Measurements from ENCODE around the gene NECTIN4. TPM values are rescaled to one million over a fixed set of nuclear protein-coding genes. Genes with fewer than 3 reads are reported as not detected.

The NECTIN4 gene
- total RNA-seq, 2 experiments from 2014 or later: not detected

DNA sequence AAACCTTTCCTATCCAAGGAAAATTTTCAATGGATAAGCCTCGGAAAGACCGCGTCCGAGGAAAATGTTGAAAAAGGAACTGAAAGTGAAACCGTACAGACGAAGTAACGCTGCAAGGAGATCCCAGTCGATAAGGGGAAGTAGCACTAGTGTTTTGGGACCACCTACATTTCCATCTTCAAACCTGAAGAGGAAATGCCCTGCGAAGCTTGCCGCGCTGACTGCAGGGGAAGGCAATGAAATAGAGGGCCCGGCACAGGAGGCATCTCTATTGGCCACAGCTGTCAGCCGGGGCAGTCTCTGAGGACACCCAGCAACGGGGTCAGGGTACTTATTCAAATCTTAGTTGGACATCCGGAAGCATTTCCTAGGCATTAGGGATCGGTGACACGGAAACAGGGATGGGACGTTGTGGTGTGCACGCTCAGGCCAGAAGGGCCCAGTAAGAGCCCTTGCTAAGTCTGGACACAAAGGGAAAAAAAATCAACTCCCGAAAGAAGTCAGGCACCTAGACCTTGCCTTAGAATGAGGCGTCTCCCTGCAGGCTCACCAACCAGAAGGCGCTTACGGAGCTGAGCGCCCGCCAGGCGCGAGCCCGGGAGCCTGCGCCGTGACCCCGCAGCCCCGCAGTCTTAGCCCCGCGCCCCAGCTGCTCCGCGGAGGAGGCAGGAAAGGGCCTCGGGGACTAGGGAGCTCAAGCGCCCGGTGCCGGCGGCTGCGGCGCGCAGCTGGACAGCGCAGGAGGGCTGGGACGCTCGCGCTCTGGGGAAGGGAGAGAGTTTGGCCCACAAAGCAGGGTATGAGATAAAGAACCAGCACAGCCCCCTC, 44.2 kb downstream of the NECTIN4 start:
- Histone ChIP-seq H3K9me3 (ENCODE audit: low read length) (no peaks in the 10 kb centered on the region), H3K36me3 (ENCODE audit: insufficient read depth, low read length) (peaks cover 65% of the 10 kb centered on the region)
- CTCF ChIA-PET (ENCODE audit: unreplicated experiment): interaction anchor here (1.0 to 1.8 kb wide), 2 partner anchors 10 to 23 kb away, joined by 3 to 6 read pairs; no protein-coding TSS in a partner anchor

DNA sequence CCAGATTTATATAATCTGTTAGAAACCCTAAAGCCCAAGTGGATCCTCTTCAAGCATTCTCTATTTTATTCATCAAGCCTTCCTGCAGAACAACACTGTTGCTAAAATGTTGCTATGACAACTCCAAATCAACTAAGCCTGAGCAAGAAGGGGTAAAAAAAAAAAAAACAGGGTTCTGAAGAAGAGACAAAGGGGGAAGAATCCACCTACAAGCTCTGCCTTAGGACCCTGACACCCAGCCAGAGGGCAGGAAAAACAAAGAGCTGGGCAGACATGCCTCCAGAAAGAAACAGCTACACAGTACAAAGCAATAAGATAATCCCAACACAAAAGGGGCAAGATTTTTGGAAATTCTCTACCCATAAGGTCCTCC, 44.8 kb downstream of the NECTIN4 start:
- intact Hi-C loops (cut with micrococcal nuclease; ENCODE audit: unreplicated experiment): loop anchor here (2.0 kb wide), 1 partner anchor 52 kb away; no protein-coding TSS in a partner anchor
- DNase-seq (ENCODE audit: low spot score): no peak
- H3K9me2 ChIP-seq (ENCODE audit: insufficient read depth, low read length): no peaks in the 10 kb centered on the region
- H2AFZ ChIP-seq (ENCODE audit: low read length): no peak overlapping the region; the same call in 1 of the 2 replicates
- H3K36me3 ChIP-seq (ENCODE audit: insufficient read depth, low read length): peaks cover 65% of the 10 kb centered on the region
- H3K9me3 ChIP-seq (ENCODE audit: low read length): no peaks in the 10 kb centered on the region
- peaks cover 64% of the 10 kb centered on the region for H3K4me1 ChIP-seq (ENCODE audit: insufficient read depth, low read length, poor library complexity, severe bottlenecking)
- ChIA-PET CTCF (ENCODE audit: unreplicated experiment) (no interaction called here), POLR2A (interaction anchor here (0.5 to 5.0 kb wide), 9 partner anchors 12 to 841 kb away, joined by 3 to 42 read pairs (median 4); partner anchors contain the start of genes ARHGAP30, F11R, NIT1 and PFDN2)
- peaks cover 18% of the 10 kb centered on the region; the same call in 1 of the 2 replicates for H3K79me2 ChIP-seq (ENCODE audit: insufficient read depth, low read depth, low read length)
- peak overlapping the region; percentile 92 for H3K27ac ChIP-seq (ENCODE audit: low read depth, low read length, poor library complexity, severe bottlenecking)
- TF ChIP-seq, protein P1, sequence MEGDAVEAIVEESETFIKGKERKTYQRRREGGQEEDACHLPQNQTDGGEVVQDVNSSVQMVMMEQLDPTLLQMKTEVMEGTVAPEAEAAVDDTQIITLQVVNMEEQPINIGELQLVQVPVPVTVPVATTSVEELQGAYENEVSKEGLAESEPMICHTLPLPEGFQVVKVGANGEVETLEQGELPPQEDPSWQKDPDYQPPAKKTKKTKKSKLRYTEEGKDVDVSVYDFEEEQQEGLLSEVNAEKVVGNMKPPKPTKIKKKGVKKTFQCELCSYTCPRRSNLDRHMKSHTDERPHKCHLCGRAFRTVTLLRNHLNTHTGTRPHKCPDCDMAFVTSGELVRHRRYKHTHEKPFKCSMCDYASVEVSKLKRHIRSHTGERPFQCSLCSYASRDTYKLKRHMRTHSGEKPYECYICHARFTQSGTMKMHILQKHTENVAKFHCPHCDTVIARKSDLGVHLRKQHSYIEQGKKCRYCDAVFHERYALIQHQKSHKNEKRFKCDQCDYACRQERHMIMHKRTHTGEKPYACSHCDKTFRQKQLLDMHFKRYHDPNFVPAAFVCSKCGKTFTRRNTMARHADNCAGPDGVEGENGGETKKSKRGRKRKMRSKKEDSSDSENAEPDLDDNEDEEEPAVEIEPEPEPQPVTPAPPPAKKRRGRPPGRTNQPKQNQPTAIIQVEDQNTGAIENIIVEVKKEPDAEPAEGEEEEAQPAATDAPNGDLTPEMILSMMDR (conservative IDR thresholded peaks at IDR 0.05; ENCODE audit: low read length): no peak
- TF ChIP-seq EZH2phosphoT487 (IDR thresholded peaks at IDR 0.05; ENCODE audit: borderline replicate concordance, low read depth, low read length): no peak
- H3K4me2 ChIP-seq (ENCODE audit: low read length): peak overlapping the region; percentile 87
- no peaks in the 10 kb centered on the region for H4K20me1 ChIP-seq (ENCODE audit: insufficient read depth, low read length)
- no TSS peak for BruUV-seq (replicated peaks)
- H3K4me3 ChIP-seq (ENCODE audit: low read depth, low read length, poor library complexity, severe bottlenecking): peak overlapping the region; percentile 81

More for the DNA sequence above, 44.2 kb downstream of the NECTIN4 start:
- peaks cover 18% of the 10 kb centered on the region; the same call in 1 of the 2 replicates for H3K79me2 ChIP-seq (ENCODE audit: insufficient read depth, low read depth, low read length)
- no peaks in the 10 kb centered on the region for H3K9me2 ChIP-seq (ENCODE audit: insufficient read depth, low read length)
- POLR2A ChIA-PET: interaction anchor here (0.7 to 5.0 kb wide), 14 partner anchors 12 to 841 kb away, joined by 3 to 42 read pairs (median 4); partner anchors contain the start of genes ARHGAP30, F11R, KLHDC9 and NIT1
- intact Hi-C loops (cut with micrococcal nuclease; ENCODE audit: unreplicated experiment): loop anchor here (1.0 to 2.0 kb wide), 3 partner anchors 23 to 52 kb away; no protein-coding TSS in a partner anchor
- H4K20me1 ChIP-seq (ENCODE audit: insufficient read depth, low read length): no peaks in the 10 kb centered on the region
- peak overlapping the region; percentile 51 for H2AFZ ChIP-seq (ENCODE audit: low read length)
- peak overlapping the region; percentile 92 for H3K27ac ChIP-seq (ENCODE audit: low read depth, low read length, poor library complexity, severe bottlenecking)
- peak overlapping the region; percentile 87 for H3K4me2 ChIP-seq (ENCODE audit: low read length)
- DNase-seq (ENCODE audit: low spot score): peak; percentile 93
- H3K4me1 ChIP-seq (ENCODE audit: insufficient read depth, low read length, poor library complexity, severe bottlenecking): peaks cover 58% of the 10 kb centered on the region
- BruUV-seq (replicated peaks): no TSS peak
- H3K4me3 ChIP-seq (ENCODE audit: low read depth, low read length, poor library complexity, severe bottlenecking): peak overlapping the region; percentile 81
- TF ChIP-seq EZH2phosphoT487 (IDR thresholded peaks at IDR 0.05; ENCODE audit: borderline replicate concordance, low read depth, low read length): no peak
- TF ChIP-seq, protein P1 (conservative IDR thresholded peaks at IDR 0.05; ENCODE audit: low read length): no peak
